Spinal cord (tissue), 10 donors: ENCODE data around the gene AKNA. TPM values are rescaled to one million over a fixed set of nuclear protein-coding genes. Genes with fewer than 3 reads are reported as not detected.
A peak's percentile ranks its signal among the peaks of the same experiment; 100 is the strongest.

Experiments
- DNase-seq, 6 donors: peaks; one replicate each; pipeline versions ENCODE4 v3.0.0 to v3.0.0-alpha.2; 2013 to 2015; ENCODE audit warnings: low spot score in 6 of 6, low read depth in 4 of 6
- H3K27ac ChIP-seq: one replicate; pipeline ENCODE4 v1.5.1; 2013; ENCODE audit warnings: low read depth, low read length, control low read depth
- H3K27me3 ChIP-seq: one replicate; pipeline ENCODE4 v1.6.1; 2013; ENCODE audit warnings: low read length; ENCODE audit not compliant: control insufficient read depth, insufficient read depth
- H3K36me3 ChIP-seq: one replicate; pipeline ENCODE4 v1.6.1; 2013; ENCODE audit warnings: low read length; ENCODE audit not compliant: control insufficient read depth, insufficient read depth
- H3K4me1 ChIP-seq: one replicate; pipeline ENCODE4 v1.6.1; 2013; ENCODE audit warnings: low read length; ENCODE audit not compliant: control insufficient read depth, insufficient read depth
- H3K4me3 ChIP-seq: one replicate; pipeline ENCODE4 v1.5.1; 2013; ENCODE audit warnings: low read depth, low read length, control low read depth
- H3K9me3 ChIP-seq: one replicate; pipeline ENCODE4 v1.6.1; 2013; ENCODE audit warnings: low read length; ENCODE audit not compliant: control insufficient read depth, insufficient read depth
- WGBS: methylation state at CpG from one replicate; pipeline ENCODE4 v1.1.5; 2013; ENCODE audit warnings: missing lambda C conversion rate; ENCODE audit not compliant: insufficient coverage; 5-methylcytosine and 5-hydroxymethylcytosine counted together
- polyA plus RNA-seq, 2 donors: library from polyadenylated mRNA; unstranded; fragments of 120-200 nt; gene quantifications; one replicate each; pipeline ENCODE4 v1.2.1, GENCODE V29; 2013; ENCODE audit not compliant: insufficient read length in 2 of 2
- total RNA-seq, 2 donors: library from RNA; depleted of rRNA in 1 of 2; stranded (reverse); fragments of 120-200 nt in 1 of 2; fragments of >200 nt in 1 of 2; gene quantifications; one replicate each; pipeline versions ENCODE4 v1.2.3 to v1.2.4, GENCODE V29; 2013 to 2014
- donor health status: healthy.

AKNA gene
- total and polyA plus RNA-seq, 4 donors: 6.7 to 17.3 (median 14.4) TPM

- Histone ChIP-seq H3K4me1 (peaks cover 16% of the 10 kb centered on the region), H3K9me3 (no peaks in the 10 kb centered on the region), H3K27ac (no peak overlapping the region), H3K36me3 (peaks cover 80% of the 10 kb centered on the region), H3K27me3 (no peaks in the 10 kb centered on the region), H3K4me3 (no peak overlapping the region)
- 92% methylated on average over 5 of the region's 11 CpGs for WGBS
- no peak for DNase-seq
These were observed 43.6 kb downstream of the AKNA start for GRCh38 chr9:114344188-114344566.

- H3K9me3 ChIP-seq: no peaks in the 10 kb centered on the region
- WGBS: 96% methylated on average over 4 of the region's 9 CpGs
- peaks cover 12% of the 10 kb centered on the region for H3K4me1 ChIP-seq
- H3K36me3 ChIP-seq: peaks cover 81% of the 10 kb centered on the region
- H3K27me3 ChIP-seq: no peaks in the 10 kb centered on the region
- DNase-seq: no peak
- H3K4me3 ChIP-seq: no peak overlapping the region
- H3K27ac ChIP-seq: no peak overlapping the region
These were observed 44.2 kb downstream of the AKNA start for GRCh38 chr9:114343471-114344187.

- peaks cover 80% of the 10 kb centered on the region for H3K36me3 ChIP-seq
- H3K9me3 ChIP-seq: no peaks in the 10 kb centered on the region
- no peak overlapping the region for H3K27ac ChIP-seq
- H3K4me3 ChIP-seq: no peak overlapping the region
- peaks cover 4% of the 10 kb centered on the region for H3K4me1 ChIP-seq
- no peak for DNase-seq
- 96% methylated on average over 2 of the region's 5 CpGs for whole genome bisulfite sequencing
- H3K27me3 ChIP-seq: no peaks in the 10 kb centered on the region
These were observed 44.9 kb downstream of the AKNA start for GRCh38 chr9:114342755-114343440.

- H3K4me1 ChIP-seq: no peaks in the 10 kb centered on the region
- DNase-seq: no peak
These were observed 45.8 kb downstream of the AKNA start for GRCh38 chr9:114341991-114342390.

GRCh38 chr9:114341152-114341830, 46.5 kb downstream of the AKNA start:
- Histone ChIP-seq H3K4me3 (no peak overlapping the region), H3K36me3 (peaks cover 85% of the 10 kb centered on the region)
- 94% methylated on average over 10 of the region's 12 CpGs for WGBS

More at GRCh38 chr9:114341991-114342390, 45.8 kb downstream of the AKNA start:
- no peaks in the 10 kb centered on the region for H3K9me3 ChIP-seq
- H3K36me3 ChIP-seq: peaks cover 81% of the 10 kb centered on the region
- no peak overlapping the region for H3K27ac ChIP-seq
- H3K4me3 ChIP-seq: no peak overlapping the region
- no peaks in the 10 kb centered on the region for H3K27me3 ChIP-seq
- WGBS: 79% methylated on average over 3 of the region's 4 CpGs

GRCh38 chr9:114339130-114339908, 48.5 kb downstream of the AKNA start:
- WGBS: 80% methylated on average over 15 of the region's 16 CpGs
- peaks cover 78% of the 10 kb centered on the region for H3K36me3 ChIP-seq
- no peak overlapping the region for H3K4me3 ChIP-seq
- H3K9me3 ChIP-seq: no peaks in the 10 kb centered on the region
- H3K27me3 ChIP-seq: no peaks in the 10 kb centered on the region
- DNase-seq: peak in 1 of 6 donors; percentile 16
- H3K4me1 ChIP-seq: no peaks in the 10 kb centered on the region
- no peak overlapping the region for H3K27ac ChIP-seq

More at GRCh38 chr9:114341152-114341830, 46.5 kb downstream of the AKNA start:
- DNase-seq: no peak
- no peaks in the 10 kb centered on the region for H3K4me1 ChIP-seq
- no peaks in the 10 kb centered on the region for H3K27me3 ChIP-seq
- no peaks in the 10 kb centered on the region for H3K9me3 ChIP-seq
- H3K27ac ChIP-seq: no peak overlapping the region

- Histone ChIP-seq H3K36me3 (peaks cover 69% of the 10 kb centered on the region), H3K4me1 (no peaks in the 10 kb centered on the region), H3K27me3 (no peaks in the 10 kb centered on the region)
These were observed 49.6 kb downstream of the AKNA start for GRCh38 chr9:114338187-114338586.

GRCh38 chr9:114336699-114337395, 50.9 kb downstream of the AKNA start:
- no peak overlapping the region for H3K4me3 ChIP-seq
- H3K9me3 ChIP-seq: no peaks in the 10 kb centered on the region
- no peaks in the 10 kb centered on the region for H3K4me1 ChIP-seq
- no peaks in the 10 kb centered on the region for H3K27me3 ChIP-seq
- H3K36me3 ChIP-seq: peaks cover 61% of the 10 kb centered on the region
- 95% methylated on average over 19 of the region's 23 CpGs for WGBS
- no peak for DNase-seq
- no peak overlapping the region for H3K27ac ChIP-seq

More at GRCh38 chr9:114338187-114338586, 49.6 kb downstream of the AKNA start:
- DNase-seq: no peak
- Histone ChIP-seq H3K4me3 (no peak overlapping the region), H3K27ac (no peak overlapping the region), H3K9me3 (no peaks in the 10 kb centered on the region)
- WGBS: 100% methylated on average over 1 of the region's 2 CpGs

- Histone ChIP-seq H3K27ac (no peak overlapping the region), H3K27me3 (no peaks in the 10 kb centered on the region), H3K4me1 (no peaks in the 10 kb centered on the region), H3K36me3 (peaks cover 54% of the 10 kb centered on the region), H3K4me3 (no peak overlapping the region), H3K9me3 (no peaks in the 10 kb centered on the region)
- DNase-seq: no peak
- WGBS: 81% methylated on average over 8 of the region's 10 CpGs
These were observed 51.6 kb downstream of the AKNA start for GRCh38 chr9:114336157-114336556.
